Measurements from ENCODE around the gene SNRPD3.

- TF ChIP-seq, protein P1, sequence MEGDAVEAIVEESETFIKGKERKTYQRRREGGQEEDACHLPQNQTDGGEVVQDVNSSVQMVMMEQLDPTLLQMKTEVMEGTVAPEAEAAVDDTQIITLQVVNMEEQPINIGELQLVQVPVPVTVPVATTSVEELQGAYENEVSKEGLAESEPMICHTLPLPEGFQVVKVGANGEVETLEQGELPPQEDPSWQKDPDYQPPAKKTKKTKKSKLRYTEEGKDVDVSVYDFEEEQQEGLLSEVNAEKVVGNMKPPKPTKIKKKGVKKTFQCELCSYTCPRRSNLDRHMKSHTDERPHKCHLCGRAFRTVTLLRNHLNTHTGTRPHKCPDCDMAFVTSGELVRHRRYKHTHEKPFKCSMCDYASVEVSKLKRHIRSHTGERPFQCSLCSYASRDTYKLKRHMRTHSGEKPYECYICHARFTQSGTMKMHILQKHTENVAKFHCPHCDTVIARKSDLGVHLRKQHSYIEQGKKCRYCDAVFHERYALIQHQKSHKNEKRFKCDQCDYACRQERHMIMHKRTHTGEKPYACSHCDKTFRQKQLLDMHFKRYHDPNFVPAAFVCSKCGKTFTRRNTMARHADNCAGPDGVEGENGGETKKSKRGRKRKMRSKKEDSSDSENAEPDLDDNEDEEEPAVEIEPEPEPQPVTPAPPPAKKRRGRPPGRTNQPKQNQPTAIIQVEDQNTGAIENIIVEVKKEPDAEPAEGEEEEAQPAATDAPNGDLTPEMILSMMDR (IDR thresholded peaks at IDR 0.05; ENCODE audit: borderline replicate concordance, extremely low read depth, low read length, poor library complexity, severe bottlenecking) = no peak
- no peak for TF ChIP-seq EZH2 (IDR thresholded peaks at IDR 0.05; ENCODE audit: borderline replicate concordance, low read depth, low read length, severe bottlenecking)
These were observed 38.8 kb downstream of the SNRPD3 start for GRCh38 chr22:24594569-24595120.

All from DND-41 (cell line).